ENCODE measurements around the gene SLC30A7.
"Not testable (repeated sequence)": the region's sequence is repeated elsewhere in the genome, so short reads cannot be mapped to it uniquely, and the experiment has no call there.

The SLC30A7 gene

GRCh38 chr1:100950337-100950736 is 54.4 kb downstream of the SLC30A7 start:
- Histone ChIP-seq H3K4me1 (ENCODE audit: control insufficient read depth, insufficient read depth, low read length) (peaks cover 5% of the 10 kb centered on the region), H3K4me3 (ENCODE audit: low read length) (no peak overlapping the region), H3K27me3 (ENCODE audit: control insufficient read depth, insufficient read depth, low read length) (no peaks in the 10 kb centered on the region), H3K27ac (ENCODE audit: low read length) (no peak overlapping the region), H3K36me3 (ENCODE audit: control insufficient read depth, insufficient read depth, low read length) (no peaks in the 10 kb centered on the region), H3K9me3 (ENCODE audit: control insufficient read depth, insufficient read depth, low read length) (no peaks in the 10 kb centered on the region)
- DNase-seq (ENCODE audit: low read depth, low spot score), result no peak

- no peaks in the 10 kb centered on the region for H3K9me3 ChIP-seq (ENCODE audit: control insufficient read depth, insufficient read depth, low read length)
- no peaks in the 10 kb centered on the region for H3K27me3 ChIP-seq (ENCODE audit: control insufficient read depth, insufficient read depth, low read length)
- peaks cover 5% of the 10 kb centered on the region for H3K4me1 ChIP-seq (ENCODE audit: control insufficient read depth, insufficient read depth, low read length)
- no peak overlapping the region for H3K4me3 ChIP-seq (ENCODE audit: low read length)
- no CpG with 5 or more reads among the region's 4 CpGs for WGBS (ENCODE audit: insufficient coverage, insufficient read length)
- no peaks in the 10 kb centered on the region for H3K36me3 ChIP-seq (ENCODE audit: control insufficient read depth, insufficient read depth, low read length)
- DNase-seq (ENCODE audit: low read depth, low spot score), result no peak
- no peak overlapping the region for H3K27ac ChIP-seq (ENCODE audit: low read length)
These were observed 54.9 kb downstream of the SLC30A7 start for GRCh38 chr1:100950781-100951180.

GRCh38 chr1:100952104-100952745 is 56.3 kb downstream of the SLC30A7 start:
- no CpG with 5 or more reads among the region's 4 CpGs for WGBS (ENCODE audit: insufficient coverage, insufficient read length)
- H3K27ac ChIP-seq (ENCODE audit: low read length), result no peak overlapping the region
- no peaks in the 10 kb centered on the region for H3K36me3 ChIP-seq (ENCODE audit: control insufficient read depth, insufficient read depth, low read length)
- no peak overlapping the region for H3K4me3 ChIP-seq (ENCODE audit: low read length)
- H3K4me1 ChIP-seq (ENCODE audit: control insufficient read depth, insufficient read depth, low read length), result peaks cover 5% of the 10 kb centered on the region
- DNase-seq (ENCODE audit: low read depth, low spot score), result no peak
- no peaks in the 10 kb centered on the region for H3K27me3 ChIP-seq (ENCODE audit: control insufficient read depth, insufficient read depth, low read length)
- H3K9me3 ChIP-seq (ENCODE audit: control insufficient read depth, insufficient read depth, low read length), result no peaks in the 10 kb centered on the region

- not testable (repeated sequence) for DNase-seq (ENCODE audit: low read depth, low spot score); H3K27ac ChIP-seq (ENCODE audit: low read length); H3K4me1 ChIP-seq (ENCODE audit: control insufficient read depth, insufficient read depth, low read length); H3K4me3 ChIP-seq (ENCODE audit: low read length); H3K27me3 ChIP-seq (ENCODE audit: control insufficient read depth, insufficient read depth, low read length); H3K9me3 ChIP-seq (ENCODE audit: control insufficient read depth, insufficient read depth, low read length); H3K36me3 ChIP-seq (ENCODE audit: control insufficient read depth, insufficient read depth, low read length)
- no CpG with 5 or more reads among the region's 1 CpG for WGBS (ENCODE audit: insufficient coverage, insufficient read length)
These were observed 57.1 kb downstream of the SLC30A7 start for GRCh38 chr1:100952970-100953369.

GRCh38 chr1:100953960-100954730 is 58.3 kb downstream of the SLC30A7 start:
- no peaks in the 10 kb centered on the region for H3K36me3 ChIP-seq (ENCODE audit: control insufficient read depth, insufficient read depth, low read length)
- no peak overlapping the region for H3K4me3 ChIP-seq (ENCODE audit: low read length)
- peaks cover 5% of the 10 kb centered on the region for H3K4me1 ChIP-seq (ENCODE audit: control insufficient read depth, insufficient read depth, low read length)
- WGBS (ENCODE audit: insufficient coverage, insufficient read length), result no CpG with 5 or more reads among the region's 2 CpGs
- no peak for DNase-seq (ENCODE audit: low read depth, low spot score)
- H3K27me3 ChIP-seq (ENCODE audit: control insufficient read depth, insufficient read depth, low read length), result no peaks in the 10 kb centered on the region
- H3K27ac ChIP-seq (ENCODE audit: low read length), result no peak overlapping the region
- no peaks in the 10 kb centered on the region for H3K9me3 ChIP-seq (ENCODE audit: control insufficient read depth, insufficient read depth, low read length)

GRCh38 chr1:100955322-100955721 is 59.4 kb downstream of the SLC30A7 start:
- Histone ChIP-seq H3K36me3 (ENCODE audit: control insufficient read depth, insufficient read depth, low read length) (no peaks in the 10 kb centered on the region), H3K27ac (ENCODE audit: low read length) (no peak overlapping the region), H3K9me3 (ENCODE audit: control insufficient read depth, insufficient read depth, low read length) (no peaks in the 10 kb centered on the region), H3K4me3 (ENCODE audit: low read length) (no peak overlapping the region), H3K27me3 (ENCODE audit: control insufficient read depth, insufficient read depth, low read length) (no peaks in the 10 kb centered on the region), H3K4me1 (ENCODE audit: control insufficient read depth, insufficient read depth, low read length) (peaks cover 1% of the 10 kb centered on the region; the same call in 1 of the 2 replicates)
- DNase-seq (ENCODE audit: low read depth, low spot score), result no peak
- no CpG with 5 or more reads among the region's 1 CpG for WGBS (ENCODE audit: insufficient coverage, insufficient read length)

- Histone ChIP-seq H3K4me3 (ENCODE audit: low read length) (no peak overlapping the region), H3K9me3 (ENCODE audit: control insufficient read depth, insufficient read depth, low read length) (no peaks in the 10 kb centered on the region), H3K4me1 (ENCODE audit: control insufficient read depth, insufficient read depth, low read length) (no peaks in the 10 kb centered on the region), H3K36me3 (ENCODE audit: control insufficient read depth, insufficient read depth, low read length) (no peaks in the 10 kb centered on the region), H3K27ac (ENCODE audit: low read length) (no peak overlapping the region), H3K27me3 (ENCODE audit: control insufficient read depth, insufficient read depth, low read length) (no peaks in the 10 kb centered on the region)
- WGBS (ENCODE audit: insufficient coverage, insufficient read length), result no CpG with 5 or more reads among the region's 5 CpGs
- no peak for DNase-seq (ENCODE audit: low read depth, low spot score)
These were observed 63.7 kb downstream of the SLC30A7 start for GRCh38 chr1:100959502-100960060.

- no peak overlapping the region for H3K4me3 ChIP-seq (ENCODE audit: low read length)
- H3K4me1 ChIP-seq (ENCODE audit: control insufficient read depth, insufficient read depth, low read length), result no peaks in the 10 kb centered on the region
- no peak for DNase-seq (ENCODE audit: low read depth, low spot score)
- no CpG with 5 or more reads among the region's 1 CpG for WGBS (ENCODE audit: insufficient coverage, insufficient read length)
- H3K9me3 ChIP-seq (ENCODE audit: control insufficient read depth, insufficient read depth, low read length), result no peaks in the 10 kb centered on the region
- H3K36me3 ChIP-seq (ENCODE audit: control insufficient read depth, insufficient read depth, low read length), result no peaks in the 10 kb centered on the region
- no peak overlapping the region for H3K27ac ChIP-seq (ENCODE audit: low read length)
- H3K27me3 ChIP-seq (ENCODE audit: control insufficient read depth, insufficient read depth, low read length), result no peaks in the 10 kb centered on the region
These were observed 64.2 kb downstream of the SLC30A7 start for GRCh38 chr1:100960098-100960497.

- Histone ChIP-seq H3K27me3 (ENCODE audit: control insufficient read depth, insufficient read depth, low read length) (no peaks in the 10 kb centered on the region), H3K36me3 (ENCODE audit: control insufficient read depth, insufficient read depth, low read length) (no peaks in the 10 kb centered on the region), H3K4me1 (ENCODE audit: control insufficient read depth, insufficient read depth, low read length) (no peaks in the 10 kb centered on the region), H3K9me3 (ENCODE audit: control insufficient read depth, insufficient read depth, low read length) (no peaks in the 10 kb centered on the region), H3K27ac (ENCODE audit: low read length) (no peak overlapping the region), H3K4me3 (ENCODE audit: low read length) (no peak overlapping the region)
- DNase-seq (ENCODE audit: low read depth, low spot score), result no peak
- no CpG with 5 or more reads among the region's 1 CpG for WGBS (ENCODE audit: insufficient coverage, insufficient read length)
These were observed 72.7 kb downstream of the SLC30A7 start for GRCh38 chr1:100968621-100969020.

- H3K27ac ChIP-seq (ENCODE audit: low read length), result no peak overlapping the region
- H3K9me3 ChIP-seq (ENCODE audit: control insufficient read depth, insufficient read depth, low read length), result no peaks in the 10 kb centered on the region
- H3K4me1 ChIP-seq (ENCODE audit: control insufficient read depth, insufficient read depth, low read length), result no peaks in the 10 kb centered on the region
- no peaks in the 10 kb centered on the region for H3K27me3 ChIP-seq (ENCODE audit: control insufficient read depth, insufficient read depth, low read length)
- H3K4me3 ChIP-seq (ENCODE audit: low read length), result no peak overlapping the region
- WGBS (ENCODE audit: insufficient coverage, insufficient read length), result no CpG with 5 or more reads among the region's 2 CpGs
- no peaks in the 10 kb centered on the region for H3K36me3 ChIP-seq (ENCODE audit: control insufficient read depth, insufficient read depth, low read length)
- DNase-seq (ENCODE audit: low read depth, low spot score), result no peak
These were observed 73.4 kb downstream of the SLC30A7 start for GRCh38 chr1:100969327-100969726.

Data from iPS DF 6.9 (cell line).